ENCODE results near the gene RAB26. TPM values are rescaled to one million over a fixed set of nuclear protein-coding genes. Genes with fewer than 3 reads are reported as not detected.
A peak's percentile ranks its signal among the peaks of the same experiment; 100 is the strongest.

The RAB26 gene
- total and polyA plus RNA-seq, 2 of the 13 experiments (the other 11 are each of a cell fraction or from before 2014, with no cell fraction given) = 0.86 to 3.6 TPM

- TF ChIP-seq, protein P1, sequence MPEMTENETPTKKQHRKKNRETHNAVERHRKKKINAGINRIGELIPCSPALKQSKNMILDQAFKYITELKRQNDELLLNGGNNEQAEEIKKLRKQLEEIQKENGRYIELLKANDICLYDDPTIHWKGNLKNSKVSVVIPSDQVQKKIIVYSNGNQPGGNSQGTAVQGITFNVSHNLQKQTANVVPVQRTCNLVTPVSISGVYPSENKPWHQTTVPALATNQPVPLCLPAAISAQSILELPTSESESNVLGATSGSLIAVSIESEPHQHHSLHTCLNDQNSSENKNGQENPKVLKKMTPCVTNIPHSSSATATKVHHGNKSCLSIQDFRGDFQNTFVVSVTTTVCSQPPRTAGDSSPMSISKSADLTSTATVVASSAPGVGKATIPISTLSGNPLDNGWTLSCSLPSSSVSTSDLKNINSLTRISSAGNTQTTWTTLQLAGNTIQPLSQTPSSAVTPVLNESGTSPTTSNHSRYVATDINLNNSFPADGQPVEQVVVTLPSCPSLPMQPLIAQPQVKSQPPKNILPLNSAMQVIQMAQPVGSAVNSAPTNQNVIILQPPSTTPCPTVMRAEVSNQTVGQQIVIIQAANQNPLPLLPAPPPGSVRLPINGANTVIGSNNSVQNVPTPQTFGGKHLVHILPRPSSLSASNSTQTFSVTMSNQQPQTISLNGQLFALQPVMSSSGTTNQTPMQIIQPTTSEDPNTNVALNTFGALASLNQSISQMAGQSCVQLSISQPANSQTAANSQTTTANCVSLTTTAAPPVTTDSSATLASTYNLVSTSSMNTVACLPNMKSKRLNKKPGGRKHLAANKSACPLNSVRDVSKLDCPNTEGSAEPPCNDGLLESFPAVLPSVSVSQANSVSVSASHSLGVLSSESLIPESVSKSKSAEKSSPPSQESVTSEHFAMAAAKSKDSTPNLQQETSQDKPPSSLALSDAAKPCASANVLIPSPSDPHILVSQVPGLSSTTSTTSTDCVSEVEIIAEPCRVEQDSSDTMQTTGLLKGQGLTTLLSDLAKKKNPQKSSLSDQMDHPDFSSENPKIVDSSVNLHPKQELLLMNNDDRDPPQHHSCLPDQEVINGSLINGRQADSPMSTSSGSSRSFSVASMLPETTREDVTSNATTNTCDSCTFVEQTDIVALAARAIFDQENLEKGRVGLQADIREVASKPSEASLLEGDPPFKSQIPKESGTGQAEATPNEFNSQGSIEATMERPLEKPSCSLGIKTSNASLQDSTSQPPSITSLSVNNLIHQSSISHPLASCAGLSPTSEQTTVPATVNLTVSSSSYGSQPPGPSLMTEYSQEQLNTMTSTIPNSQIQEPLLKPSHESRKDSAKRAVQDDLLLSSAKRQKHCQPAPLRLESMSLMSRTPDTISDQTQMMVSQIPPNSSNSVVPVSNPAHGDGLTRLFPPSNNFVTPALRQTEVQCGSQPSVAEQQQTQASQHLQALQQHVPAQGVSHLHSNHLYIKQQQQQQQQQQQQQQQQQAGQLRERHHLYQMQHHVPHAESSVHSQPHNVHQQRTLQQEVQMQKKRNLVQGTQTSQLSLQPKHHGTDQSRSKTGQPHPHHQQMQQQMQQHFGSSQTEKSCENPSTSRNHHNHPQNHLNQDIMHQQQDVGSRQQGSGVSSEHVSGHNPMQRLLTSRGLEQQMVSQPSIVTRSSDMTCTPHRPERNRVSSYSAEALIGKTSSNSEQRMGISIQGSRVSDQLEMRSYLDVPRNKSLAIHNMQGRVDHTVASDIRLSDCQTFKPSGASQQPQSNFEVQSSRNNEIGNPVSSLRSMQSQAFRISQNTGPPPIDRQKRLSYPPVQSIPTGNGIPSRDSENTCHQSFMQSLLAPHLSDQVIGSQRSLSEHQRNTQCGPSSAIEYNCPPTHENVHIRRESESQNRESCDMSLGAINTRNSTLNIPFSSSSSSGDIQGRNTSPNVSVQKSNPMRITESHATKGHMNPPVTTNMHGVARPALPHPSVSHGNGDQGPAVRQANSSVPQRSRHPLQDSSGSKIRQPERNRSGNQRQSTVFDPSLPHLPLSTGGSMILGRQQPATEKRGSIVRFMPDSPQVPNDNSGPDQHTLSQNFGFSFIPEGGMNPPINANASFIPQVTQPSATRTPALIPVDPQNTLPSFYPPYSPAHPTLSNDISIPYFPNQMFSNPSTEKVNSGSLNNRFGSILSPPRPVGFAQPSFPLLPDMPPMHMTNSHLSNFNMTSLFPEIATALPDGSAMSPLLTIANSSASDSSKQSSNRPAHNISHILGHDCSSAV (CRISPR knock-in tag; IDR thresholded peaks at IDR 0.05; ENCODE audit: borderline replicate concordance) = no peak
- TF ChIP-seq AHDC1 (CRISPR knock-in tag; IDR thresholded peaks at IDR 0.05; ENCODE audit: borderline replicate concordance) = no peak
- TF ChIP-seq HMG20B (CRISPR knock-in tag; conservative IDR thresholded peaks at IDR 0.05) = 0 out of 2 replicates have a peak, but pooled peaks have one; percentile 15
- peak; percentile 81; the same call in 1 of the 2 replicates for TF ChIP-seq ERF (CRISPR knock-in tag; IDR thresholded peaks at IDR 0.05)
- TF ChIP-seq ZXDC (CRISPR knock-in tag; IDR thresholded peaks at IDR 0.05) = no peak
- no peak for TF ChIP-seq ZNF746 (CRISPR knock-in tag; IDR thresholded peaks at IDR 0.05)
- no peak for TF ChIP-seq STAT5B (CRISPR knock-in tag; IDR thresholded peaks at IDR 0.05)
Measured at GRCh38 chr16:2147981-2148671, at the start of gene RAB26 (continued).
